GM06990 (cell line): ENCODE results near the gene CST1.
"Not testable (repeated sequence)": the region's sequence is repeated elsewhere in the genome, so short reads cannot be mapped to it uniquely, and the experiment has no call there.

Source experiments
- DNase-seq: peaks from one replicate; pipeline ENCODE4 v3.0.0-alpha.2; 2011; ENCODE audit not compliant: insufficient read length; ENCODE audit errors: extremely low read depth
- H3K27me3 ChIP-seq: replicated peaks from 2 replicates; pipeline ENCODE4 v1.6.0; 2011; ENCODE audit warnings: low read length; ENCODE audit not compliant: control insufficient read depth, insufficient read depth
- H3K36me3 ChIP-seq: 2 replicates; pipeline ENCODE4 v1.5.1; 2011; ENCODE audit warnings: low read length; ENCODE audit not compliant: control insufficient read depth, insufficient read depth
- H3K4me3 ChIP-seq: replicated peaks from 2 replicates; pipeline ENCODE4 v1.5.1; 2011; ENCODE audit warnings: low read depth, mild to moderate bottlenecking, control low read depth, low read length
- TF ChIP-seq, protein P1 (sequence below): IDR thresholded peaks from 2 replicates; pipeline ENCODE4 v1.5.1; 2011; ENCODE audit warnings: low read length, control low read depth, mild to moderate bottlenecking, inconsistent platforms; ENCODE audit not compliant: insufficient read depth, poor library complexity, severe bottlenecking

CST1 gene

DNA sequence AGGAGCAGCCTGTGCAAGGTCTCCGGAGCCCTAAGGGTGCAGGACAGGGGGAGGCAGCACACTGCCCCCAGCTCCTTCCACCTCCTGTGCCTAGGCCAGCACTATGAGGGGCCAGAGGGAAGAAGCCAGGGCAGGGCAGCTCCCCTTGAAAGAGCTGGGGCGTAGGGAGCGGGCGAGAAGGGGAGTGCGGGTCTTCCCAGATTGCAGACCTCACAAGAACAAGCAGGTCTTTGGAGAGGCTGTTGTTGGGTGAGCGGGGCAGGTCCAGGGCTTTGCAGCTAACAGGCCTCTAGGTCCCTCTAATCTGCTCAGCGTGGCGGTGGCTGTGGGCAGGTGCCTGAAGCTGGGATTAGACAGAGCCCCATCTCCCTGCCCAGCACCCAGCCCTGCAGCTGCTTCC is 22.4 kb upstream of the CST1 start:
- TF ChIP-seq, protein P1, sequence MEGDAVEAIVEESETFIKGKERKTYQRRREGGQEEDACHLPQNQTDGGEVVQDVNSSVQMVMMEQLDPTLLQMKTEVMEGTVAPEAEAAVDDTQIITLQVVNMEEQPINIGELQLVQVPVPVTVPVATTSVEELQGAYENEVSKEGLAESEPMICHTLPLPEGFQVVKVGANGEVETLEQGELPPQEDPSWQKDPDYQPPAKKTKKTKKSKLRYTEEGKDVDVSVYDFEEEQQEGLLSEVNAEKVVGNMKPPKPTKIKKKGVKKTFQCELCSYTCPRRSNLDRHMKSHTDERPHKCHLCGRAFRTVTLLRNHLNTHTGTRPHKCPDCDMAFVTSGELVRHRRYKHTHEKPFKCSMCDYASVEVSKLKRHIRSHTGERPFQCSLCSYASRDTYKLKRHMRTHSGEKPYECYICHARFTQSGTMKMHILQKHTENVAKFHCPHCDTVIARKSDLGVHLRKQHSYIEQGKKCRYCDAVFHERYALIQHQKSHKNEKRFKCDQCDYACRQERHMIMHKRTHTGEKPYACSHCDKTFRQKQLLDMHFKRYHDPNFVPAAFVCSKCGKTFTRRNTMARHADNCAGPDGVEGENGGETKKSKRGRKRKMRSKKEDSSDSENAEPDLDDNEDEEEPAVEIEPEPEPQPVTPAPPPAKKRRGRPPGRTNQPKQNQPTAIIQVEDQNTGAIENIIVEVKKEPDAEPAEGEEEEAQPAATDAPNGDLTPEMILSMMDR = no peak
- no peak overlapping the region for H3K4me3 ChIP-seq
- H3K27me3 ChIP-seq = no peaks in the 10 kb centered on the region; the same call in 1 of the 2 replicates
- DNase-seq = no peak
- no peaks in the 10 kb centered on the region for H3K36me3 ChIP-seq

DNA sequence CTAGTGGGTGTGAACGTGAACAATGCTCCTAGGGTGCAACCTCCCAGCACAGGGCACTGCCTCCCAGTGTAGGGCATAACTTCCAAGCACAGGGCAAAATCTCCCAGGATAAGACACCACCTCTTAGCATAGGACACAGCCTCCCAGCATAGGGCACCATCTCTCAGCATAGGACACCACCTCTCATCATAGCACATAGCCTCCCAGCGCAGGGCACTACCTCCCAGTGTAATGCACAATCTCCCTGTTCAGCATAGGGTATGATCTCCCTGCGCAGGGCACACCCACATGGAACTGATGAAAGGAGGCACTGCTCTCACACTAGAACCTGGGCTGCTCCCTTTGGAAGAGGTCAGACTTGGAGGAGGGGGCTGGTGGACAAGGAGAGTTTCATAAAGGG is 21.3 kb upstream of the CST1 start:
- no peak overlapping the region for H3K4me3 ChIP-seq
- no peak for DNase-seq
- TF ChIP-seq, protein P1 = no peak

DNA sequence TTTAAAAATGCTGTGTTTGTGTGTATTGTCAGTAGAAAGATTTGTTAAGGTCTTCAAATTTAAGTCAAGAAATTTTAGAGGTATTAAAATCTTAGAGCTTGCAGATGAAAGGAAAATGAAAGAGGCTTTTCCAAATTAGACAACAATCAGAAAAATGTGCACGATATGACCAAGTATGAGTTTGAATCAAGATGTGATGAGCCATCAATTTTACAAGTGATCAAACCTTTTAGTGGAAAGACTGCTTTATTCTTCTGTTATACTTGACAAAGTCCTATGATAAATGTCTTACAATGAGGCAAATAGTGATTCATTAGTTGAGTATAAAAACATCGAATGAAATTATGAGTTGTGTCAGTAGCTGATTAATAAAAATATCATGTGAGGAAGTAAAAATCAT is 19.6 kb upstream of the CST1 start:
- no peaks in the 10 kb centered on the region; the same call in 1 of the 2 replicates for H3K27me3 ChIP-seq
- no peak for DNase-seq
- TF ChIP-seq, protein P1 = no peak
- H3K4me3 ChIP-seq = no peak overlapping the region
- H3K36me3 ChIP-seq = no peaks in the 10 kb centered on the region

More for the DNA sequence above, 21.3 kb upstream of the CST1 start:
- H3K36me3 ChIP-seq = no peaks in the 10 kb centered on the region
- no peaks in the 10 kb centered on the region; the same call in 1 of the 2 replicates for H3K27me3 ChIP-seq

DNA sequence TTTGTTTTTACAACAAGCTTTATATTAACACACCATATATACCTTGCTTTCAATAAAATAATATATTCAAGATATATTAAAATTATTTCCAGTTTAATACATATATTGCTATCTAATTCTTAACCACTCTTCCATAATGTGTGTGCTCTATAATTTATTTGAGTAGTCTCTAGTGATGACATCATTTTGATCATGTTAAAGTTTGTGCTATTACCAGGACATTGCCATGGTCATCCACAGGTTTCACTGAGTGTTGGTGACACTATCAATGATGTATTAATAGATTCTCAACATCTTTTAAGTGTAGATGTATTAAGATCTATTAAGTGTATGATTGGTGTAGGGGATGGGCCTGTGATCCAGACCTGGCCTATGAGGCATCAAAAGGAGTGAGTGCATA is 17.8 kb upstream of the CST1 start:
- H3K4me3 ChIP-seq, DNase-seq, H3K36me3 ChIP-seq, H3K27me3 ChIP-seq: not testable (repeated sequence)

DNA sequence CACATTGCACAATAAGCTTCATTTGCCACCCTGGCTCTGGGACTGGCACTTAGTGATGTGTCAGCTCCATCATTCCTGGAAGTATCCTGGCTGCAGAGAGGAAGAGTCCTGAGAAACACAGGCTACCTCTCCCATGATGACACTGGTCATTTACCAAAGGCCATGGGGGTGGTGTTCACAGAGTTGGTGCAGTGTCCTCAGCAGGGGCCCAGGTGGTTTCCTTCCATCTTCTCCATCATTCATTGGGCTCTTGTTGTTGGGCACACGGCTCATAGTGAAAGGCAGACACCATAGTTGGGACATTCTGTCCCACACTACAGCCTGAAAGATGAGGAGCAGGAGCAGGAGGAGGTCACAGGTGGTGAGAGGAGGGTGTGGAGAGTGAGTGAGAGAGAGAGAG is 15.8 kb upstream of the CST1 start:
- H3K4me3 ChIP-seq = no peak overlapping the region
- no peaks in the 10 kb centered on the region for H3K27me3 ChIP-seq
- TF ChIP-seq, protein P1 = no peak
- DNase-seq = no peak
- H3K36me3 ChIP-seq = no peaks in the 10 kb centered on the region

DNA sequence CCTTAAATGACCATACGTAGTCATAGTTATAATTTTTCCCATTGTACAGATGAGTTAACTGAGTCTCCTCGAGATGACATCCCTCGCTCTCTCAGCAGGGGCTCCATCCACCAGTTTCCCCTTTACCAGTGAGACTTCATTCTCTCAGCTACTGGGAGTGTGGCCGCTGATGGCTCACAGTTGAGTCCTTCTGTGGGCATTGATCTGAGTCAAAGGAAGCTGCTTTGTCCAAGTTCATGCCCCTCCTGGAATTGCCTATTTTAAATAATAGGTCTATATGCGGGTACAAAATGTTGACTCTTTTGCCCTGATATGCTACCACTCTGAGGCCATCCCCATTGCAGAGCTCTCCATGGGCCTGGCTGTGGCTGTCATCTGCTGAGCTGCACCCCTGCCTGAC is 14.8 kb upstream of the CST1 start:
- Histone ChIP-seq H3K36me3 (no peaks in the 10 kb centered on the region), H3K27me3 (no peaks in the 10 kb centered on the region; the same call in 1 of the 2 replicates), H3K4me3 (no peak overlapping the region)
- no peak for DNase-seq
- TF ChIP-seq, protein P1 = no peak

DNA sequence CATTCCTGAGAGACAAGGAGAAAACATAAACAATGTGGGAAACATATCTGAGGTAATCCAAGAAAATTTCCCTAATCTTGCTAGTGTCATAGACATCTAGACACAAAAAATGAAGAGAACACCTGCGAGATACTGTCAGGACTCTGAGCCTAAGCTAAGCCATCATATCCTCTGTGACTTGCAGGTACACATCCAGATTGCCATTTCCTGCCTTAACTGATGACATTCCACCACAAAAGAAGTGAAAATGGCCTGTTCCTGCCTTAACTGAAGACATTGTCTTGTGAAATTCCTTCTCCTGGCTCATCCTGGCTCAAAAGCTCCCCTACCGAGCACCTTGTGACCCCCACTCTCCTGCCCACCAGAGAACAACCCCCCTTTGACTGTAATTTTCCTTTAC is 13.9 kb upstream of the CST1 start:
- not testable (repeated sequence) for H3K36me3 ChIP-seq, H3K27me3 ChIP-seq, DNase-seq, H3K4me3 ChIP-seq
